GM23338 (cell line): ENCODE measurements around the gene AMBP. TPM values are rescaled to one million over a fixed set of nuclear protein-coding genes. Genes with fewer than 3 reads are reported as not detected.

Experiments
- ATAC-seq: fragments of 200-7000 bp; cut with Tn5 transposase; 3 replicates; pipeline ENCODE4 v1.9.1; 2020
- DNase-seq: peaks from one replicate; pipeline ENCODE4 v3.0.0-alpha.2; 2015; ENCODE audit warnings: low spot score
- H2AFZ ChIP-seq: fragments of 200-600 bp; sonication (generic); 2 replicates; pipeline ENCODE4 v1.8.0; 2016; ENCODE audit warnings: antibody characterized with exemption, mild to moderate bottlenecking, moderate library complexity
- H3F3A ChIP-seq: fragments of 200-600 bp; sonication (generic); replicated peaks from 2 replicates; pipeline ENCODE4 v1.8.0; 2017; ENCODE audit warnings: antibody characterized with exemption, mixed run types, low read depth
- H3K27ac ChIP-seq: fragments of 200-600 bp; sonication (generic); 2 replicates; pipeline ENCODE4 v1.6.1; 2016; ENCODE audit warnings: low read depth
- H3K27me3 ChIP-seq: fragments of 200-600 bp; sonication (generic); 2 replicates; pipeline ENCODE4 v1.8.0; 2016; ENCODE audit warnings: mild to moderate bottlenecking, mixed run types, moderate library complexity; ENCODE audit not compliant: insufficient read depth
- H3K36me3 ChIP-seq: fragments of 200-600 bp; sonication (generic); 2 replicates; pipeline ENCODE4 v1.8.0; 2016; ENCODE audit warnings: mild to moderate bottlenecking; ENCODE audit not compliant: insufficient read depth
- H3K4me1 ChIP-seq: fragments of 200-600 bp; sonication (generic); 2 replicates; pipeline ENCODE4 v1.8.0; 2016; ENCODE audit warnings: mild to moderate bottlenecking, moderate library complexity; ENCODE audit not compliant: insufficient read depth
- H3K4me2 ChIP-seq: fragments of 200-600 bp; sonication (generic); 2 replicates; pipeline ENCODE4 v1.7.1; 2017; ENCODE audit warnings: mixed run types
- H3K4me3 ChIP-seq: fragments of 200-600 bp; sonication (generic); 2 replicates; pipeline ENCODE4 v1.6.1; 2016; ENCODE audit warnings: mixed run types
- H3K79me2 ChIP-seq: fragments of 200-600 bp; sonication (generic); replicated peaks from 2 replicates; pipeline ENCODE4 v1.8.0; 2017; ENCODE audit warnings: mild to moderate bottlenecking; ENCODE audit not compliant: insufficient read depth
- H3K9me2 ChIP-seq: fragments of 200-600 bp; sonication (generic); 2 replicates; pipeline ENCODE4 v1.8.0; 2017; ENCODE audit not compliant: insufficient read depth
- H4K20me1 ChIP-seq: fragments of 200-600 bp; sonication (generic); replicated peaks from 2 replicates; pipeline ENCODE4 v1.8.0; 2017; ENCODE audit warnings: mild to moderate bottlenecking; ENCODE audit not compliant: insufficient read depth
- H3K27ac Mint-ChIP-seq: 2 replicates; pipeline ENCODE4 v1.8.0; 2020; ENCODE audit warnings: inconsistent platforms, mild to moderate bottlenecking, moderate library complexity, mixed read lengths
- H3K27me3 Mint-ChIP-seq: 3 replicates; pipeline ENCODE4 v1.8.0; 2022; ENCODE audit warnings: low read depth, mild to moderate bottlenecking, moderate library complexity, mixed read lengths, inconsistent platforms; ENCODE audit not compliant: insufficient read depth, poor library complexity
- H3K36me3 Mint-ChIP-seq: 3 replicates; pipeline ENCODE4 v1.8.0; 2021; ENCODE audit warnings: low read depth, mild to moderate bottlenecking, inconsistent platforms, moderate library complexity, mixed read lengths
- H3K4me1 Mint-ChIP-seq: 3 replicates; pipeline ENCODE4 v1.8.0; 2020; ENCODE audit warnings: mild to moderate bottlenecking, inconsistent platforms, mixed read lengths
- H3K4me3 Mint-ChIP-seq: 3 replicates; pipeline ENCODE4 v1.8.0; 2021; ENCODE audit warnings: moderate library complexity, mild to moderate bottlenecking, inconsistent platforms, mixed read lengths
- H3K9me3 Mint-ChIP-seq: 3 replicates; pipeline ENCODE4 v1.8.0; 2020; ENCODE audit warnings: moderate library complexity, mild to moderate bottlenecking, inconsistent platforms, mixed read lengths
- CREB1 ChIP-seq: fragments of 250-450 bp; sonication (Bioruptor Pico); IDR thresholded peaks from 2 replicates; pipeline ENCODE4 v1.5.0; 2020; ENCODE audit warnings: low read depth, mild to moderate bottlenecking, moderate library complexity
- CTCF ChIP-seq, 2 experiments: fragments of 200-600 bp in 1 of 2; sonication (generic) in 1 of 2; conservative IDR thresholded peaks; 2 replicates each; pipeline versions ENCODE4 v1.5.1 to v1.6.1; 2016 to 2017; ENCODE audit warnings: antibody characterized with exemption in 2 of 2, low read depth in 2 of 2, mild to moderate bottlenecking in 2 of 2, moderate library complexity in 1 of 2
- ETS1 ChIP-seq: IDR thresholded peaks from 2 replicates; pipeline ENCODE4 v1.6.1; 2016; ENCODE audit warnings: antibody characterized with exemption
- EZH2 ChIP-seq: fragments of 200-600 bp; sonication (generic); IDR thresholded peaks from one replicate; pipeline ENCODE4 v1.8.0; 2017; ENCODE audit warnings: antibody characterized with exemption, mild to moderate bottlenecking, low read depth; ENCODE audit not compliant: unreplicated experiment
- EZH2phosphoT487 ChIP-seq: fragments of 200-600 bp; sonication (generic); IDR thresholded peaks from one replicate; pipeline ENCODE4 v1.8.1; 2018; ENCODE audit warnings: antibody characterized with exemption; ENCODE audit not compliant: unreplicated experiment
- JUNB ChIP-seq: IDR thresholded peaks from one replicate; pipeline ENCODE4 v1.6.1; 2016; ENCODE audit warnings: antibody characterized with exemption; ENCODE audit not compliant: unreplicated experiment
- NANOG ChIP-seq: IDR thresholded peaks from 2 replicates; pipeline ENCODE4 v1.6.1; 2016; ENCODE audit warnings: antibody characterized with exemption, borderline replicate concordance
- STAT1 ChIP-seq: IDR thresholded peaks from one replicate; pipeline ENCODE4 v1.6.1; 2016; ENCODE audit warnings: antibody characterized with exemption; ENCODE audit not compliant: unreplicated experiment
- ZNF331 ChIP-seq: fragments of 250-450 bp; sonication (Bioruptor Pico); IDR thresholded peaks from 2 replicates; pipeline ENCODE4 v1.5.0; 2020; ENCODE audit warnings: low read depth, mild to moderate bottlenecking, moderate library complexity
- ZNF462 ChIP-seq: fragments of 250-450 bp; sonication (Bioruptor Pico); IDR thresholded peaks from 2 replicates; pipeline ENCODE4 v1.5.0; 2020; ENCODE audit warnings: mild to moderate bottlenecking, moderate library complexity
- polyA plus RNA-seq: library from polyadenylated mRNA; unstranded; fragments of >200 nt; fragmentation: Nextera tagmentation; extraction: Ambion mirVana; gene quantifications from 2 replicates; pipeline ENCODE4 v1.2.1, GENCODE V29; 2016
- total RNA-seq: library from RNA; depleted of rRNA; stranded (reverse); fragments of >200 nt; shearing (Covaris generic); gene quantifications from 2 replicates; pipeline ENCODE4 v1.2.3, GENCODE V29; 2014

AMBP gene
- total and polyA plus RNA-seq, 2 experiments from 2014 or later: 1.3 to 2.0 TPM

- TF ChIP-seq STAT1 (no peak), EZH2phosphoT487 (no peak), ZNF331 (CRISPR knock-in tag) (no peak), CTCF (conservative IDR thresholded peaks at IDR 0.05; ENCODE audit: low read depth in 2 of 2) (no peak), EZH2 (no peak), ETS1 (no peak)
These were observed 46.0 kb upstream of the AMBP start (continued) for GRCh38 chr9:114124138-114124537.

GRCh38 chr9:114123031-114123977 lies 45.2 kb upstream of the AMBP start:
- no peaks in the 10 kb centered on the region for H3K9me3 Mint-ChIP-seq
- Histone ChIP-seq H3K79me2 (no peaks in the 10 kb centered on the region), H3K27me3 (no peaks in the 10 kb centered on the region), H2AFZ (no peak overlapping the region), H3K4me3 (no peak overlapping the region), H4K20me1 (no peaks in the 10 kb centered on the region), H3K27ac (no peak overlapping the region), H3K4me2 (no peak overlapping the region), H3K9me2 (no peaks in the 10 kb centered on the region), H3F3A (no peaks in the 10 kb centered on the region), H3K36me3 (no peaks in the 10 kb centered on the region), H3K4me1 (no peaks in the 10 kb centered on the region)
- H3K27ac Mint-ChIP-seq: no peak overlapping the region
- no peak overlapping the region for H3K4me3 Mint-ChIP-seq
- DNase-seq (no peak), ATAC-seq (no peak)
- peaks cover 10% of the 10 kb centered on the region for H3K27me3 Mint-ChIP-seq
- H3K36me3 Mint-ChIP-seq: no peaks in the 10 kb centered on the region; the same call in 2 of the 3 replicates
- peaks cover 9% of the 10 kb centered on the region for H3K4me1 Mint-ChIP-seq
- TF ChIP-seq ZNF331 (CRISPR knock-in tag) (no peak), JUNB (no peak), STAT1 (no peak), CREB1 (CRISPR knock-in tag) (no peak), EZH2 (no peak), NANOG (no peak), CTCF (conservative IDR thresholded peaks at IDR 0.05; ENCODE audit: low read depth in 2 of 2) (no peak), ZNF462 (no peak)
